Mammary epithelial cell (primary cell): ENCODE measurements around the gene LIMA1.

ENCODE experiments used
- CTCF ChIP-seq, 2 donors: IDR thresholded peaks in 1 of 2; conservative IDR thresholded peaks in 1 of 2; 2 replicates each; pipeline ENCODE4 v1.5.1; 2011 to 2012; ENCODE audit warnings: inconsistent platforms in 2 of 2, low read length in 2 of 2, mild to moderate bottlenecking in 2 of 2, control low read depth in 1 of 2, low read depth in 1 of 2; ENCODE audit not compliant: insufficient read depth in 1 of 2; ENCODE audit errors: extremely low read depth in 1 of 2
- EZH2 ChIP-seq: IDR thresholded peaks from 2 replicates; pipeline ENCODE4 v1.6.1; 2012; ENCODE audit warnings: low read length, inconsistent platforms, borderline replicate concordance

- TF ChIP-seq CTCF (conservative IDR thresholded peaks at IDR 0.05 in 1 of 2, IDR thresholded peaks at IDR 0.05 in 1 of 2; ENCODE audit: extremely low read depth in 1 of 2, insufficient read depth in 1 of 2, low read depth in 1 of 2, low read length in 2 of 2) (no peak), EZH2 (no peak)
Observed at GRCh38 chr12:50195832-50196231, 87.5 kb downstream of the LIMA1 start.
